HCT116 (cell line): ENCODE measurements around the gene ITGA1. TPM values are rescaled to one million over a fixed set of nuclear protein-coding genes. Genes with fewer than 3 reads are reported as not detected.

Source experiments
- ATAC-seq: fragments of 200-7000 bp; cut with Tn5 transposase; 2 replicates; pipeline ENCODE4 v1.9.1; 2020; ENCODE audit warnings: mild to moderate bottlenecking, moderate library complexity
- BruUV-seq: library from RNA; stranded (reverse); fragments of 400-500 nt; replicated peaks from 2 replicates; lab custom pipeline; 2021; lab: Mats Ljungman, UMichigan
- CTCF ChIA-PET: fragments of 300-600 bp; sonication (Branson Sonifier 250); formaldehyde crosslinking; loops from one replicate; lab custom pipeline; 2021; ENCODE audit warnings: antibody characterized with exemption; lab: Charles Lee
- POLR2A ChIA-PET: fragments of 300-600, 350-600 bp; sonication (Branson Sonifier 250); formaldehyde crosslinking; loops from one replicate; lab custom pipeline; 2021; ENCODE audit warnings: antibody characterized with exemption; lab: Charles Lee
- RAD21 ChIA-PET, 2 experiments: fragments of 300-600 bp; sonication (Branson Sonifier 250); formaldehyde crosslinking; loops; one replicate each; lab custom pipeline; 2023; ENCODE audit warnings: low total read pairs in 2 of 2; ENCODE audit not compliant: uncharacterized antibody in 2 of 2, unreplicated experiment in 2 of 2, low non-redundant PET in 1 of 2; lab: Charles Lee
- DNase-seq: peaks from one replicate; pipeline ENCODE4 v3.0.0-alpha.2; 2010; ENCODE audit warnings: low read depth, low spot score
- H2AFZ ChIP-seq: fragments of 200-600 bp; shearing (Covaris generic), sonication (generic); 2 replicates; pipeline ENCODE4 v1.6.1; 2017; ENCODE audit warnings: low read depth, mixed run types, mixed read lengths, antibody characterized with exemption, low read length; ENCODE audit not compliant: poor library complexity, severe bottlenecking
- H3K27ac ChIP-seq: 2 replicates; pipeline ENCODE4 v1.5.1; 2012; ENCODE audit warnings: low read depth, low read length
- H3K27me3 ChIP-seq: fragments of 200-600 bp; sonication (generic); 2 replicates; pipeline ENCODE4 v1.6.1; 2016; ENCODE audit warnings: mixed run types, low read length, mixed read lengths; ENCODE audit not compliant: insufficient read depth
- H3K36me3 ChIP-seq, 2 experiments: fragments of 200-500 bp in 1 of 2; fragments of 200-600 bp in 1 of 2; sonication (Bioruptor generic) in 1 of 2; sonication (generic) in 1 of 2; 2 replicates each; pipeline versions ENCODE4 v1.5.1 to v1.6.1; 2014 to 2016; ENCODE audit warnings: low read length in 2 of 2, inconsistent platforms in 1 of 2, mixed read lengths in 1 of 2, mixed run types in 1 of 2; ENCODE audit not compliant: insufficient read depth in 2 of 2, control insufficient read depth in 1 of 2
- H3K4me1 ChIP-seq, 2 experiments: fragments of 200-600 bp in 1 of 2; sonication (generic) in 1 of 2; 2 replicates each; pipeline versions ENCODE4 v1.5.1 to v1.6.1; 2012 to 2017; ENCODE audit warnings: low read length in 2 of 2, inconsistent platforms in 1 of 2, mild to moderate bottlenecking in 1 of 2, mixed read lengths in 1 of 2, mixed run types in 1 of 2, moderate library complexity in 1 of 2; ENCODE audit not compliant: insufficient read depth in 2 of 2, control insufficient read depth in 1 of 2
- H3K4me2 ChIP-seq: fragments of 200-600 bp; sonication (generic); 2 replicates; pipeline ENCODE4 v1.6.1; 2017; ENCODE audit warnings: mixed run types, low read length, mixed read lengths
- H3K4me3 ChIP-seq, 2 experiments: fragments of 200-600 bp in 1 of 2; sonication (generic) in 1 of 2; replicated peaks in 1 of 2; 2 replicates each; pipeline ENCODE4 v1.5.1; 2011 to 2016; ENCODE audit warnings: low read length in 2 of 2, control low read depth in 1 of 2, low read depth in 1 of 2, mild to moderate bottlenecking in 1 of 2, mixed read lengths in 1 of 2, mixed run types in 1 of 2
- H3K79me2 ChIP-seq: fragments of 200-600 bp; sonication (generic); 2 replicates; pipeline ENCODE4 v1.6.1; 2017; ENCODE audit warnings: mild to moderate bottlenecking, mixed run types, low read length, moderate library complexity, mixed read lengths; ENCODE audit not compliant: insufficient read depth
- H3K9ac ChIP-seq: fragments of 200-600 bp; sonication (generic); 2 replicates; pipeline ENCODE4 v1.6.1; 2016; ENCODE audit warnings: low read length, mixed read lengths
- H3K9me2 ChIP-seq: fragments of 200-600 bp; sonication (generic), shearing (Covaris generic); 2 replicates; pipeline ENCODE4 v1.6.1; 2017; ENCODE audit warnings: mixed run types, mild to moderate bottlenecking, moderate library complexity; ENCODE audit not compliant: insufficient read depth
- H3K9me3 ChIP-seq, 2 experiments: fragments of 200-500 bp in 1 of 2; fragments of 200-600 bp in 1 of 2; sonication (Bioruptor generic) in 1 of 2; sonication (generic) in 1 of 2; 2 replicates each; pipeline ENCODE4 v1.6.1; 2014 to 2017; ENCODE audit warnings: low read length in 2 of 2, mixed read lengths in 2 of 2, inconsistent platforms in 1 of 2, low read depth in 1 of 2, mild to moderate bottlenecking in 1 of 2, mixed run types in 1 of 2, moderate library complexity in 1 of 2; ENCODE audit not compliant: control insufficient read depth in 1 of 2, insufficient read depth in 1 of 2
- H4K20me1 ChIP-seq: fragments of 200-600 bp; sonication (generic), shearing (Covaris generic); 2 replicates; pipeline ENCODE4 v1.6.1; 2017; ENCODE audit warnings: mixed run types, mild to moderate bottlenecking, moderate library complexity; ENCODE audit not compliant: insufficient read depth
- CBX3 ChIP-seq: IDR thresholded peaks from 2 replicates; pipeline ENCODE4 v1.6.1; 2012; ENCODE audit warnings: low read depth
- EGR1 ChIP-seq: IDR thresholded peaks from 2 replicates; pipeline ENCODE4 v1.6.1; 2012; ENCODE audit warnings: low read depth
- ELF1 ChIP-seq: IDR thresholded peaks from 2 replicates; pipeline ENCODE4 v1.6.1; 2012; ENCODE audit warnings: low read depth, borderline replicate concordance
- FOSL1 ChIP-seq: IDR thresholded peaks from 2 replicates; pipeline ENCODE4 v1.6.1; 2012; ENCODE audit warnings: low read depth
- JUND ChIP-seq: IDR thresholded peaks from 2 replicates; pipeline ENCODE4 v1.6.1; 2012
- POLR2A ChIP-seq: IDR thresholded peaks from 2 replicates; pipeline ENCODE4 v1.7.0; 2011; ENCODE audit warnings: borderline replicate concordance; ENCODE audit not compliant: insufficient read depth, insufficient read length; ENCODE audit errors: extremely low read depth
- SIN3A ChIP-seq: IDR thresholded peaks from 2 replicates; pipeline ENCODE4 v1.6.1; 2012; ENCODE audit warnings: low read depth
- SRF ChIP-seq: IDR thresholded peaks from 2 replicates; pipeline ENCODE4 v1.6.1; 2012; ENCODE audit warnings: low read depth
- TCF7L2 ChIP-seq: IDR thresholded peaks from 2 replicates; pipeline ENCODE4 v1.7.0; 2011; ENCODE audit warnings: borderline replicate concordance, inconsistent platforms; ENCODE audit not compliant: insufficient read depth, insufficient read length; ENCODE audit errors: extremely low read depth
- ZFX ChIP-seq: fragments of 450-650 bp; IDR thresholded peaks from 2 replicates; pipeline ENCODE4 v1.6.1; 2017
- intact Hi-C: fragments of 100-400 bp; cut with micrococcal nuclease; formaldehyde crosslinking; loops from 2 replicates; pipeline ENCODE4 v1.10.0; 2022
- total RNA-seq: library from RNA; stranded (reverse); gene quantifications from one replicate; pipeline ENCODE4 v1.2.1, GENCODE V29; 2021; ENCODE audit not compliant: unreplicated experiment
- TF ChIP-seq, protein P1 (sequence below): IDR thresholded peaks from 2 replicates; pipeline ENCODE4 v1.6.1; 2012; ENCODE audit warnings: low read depth
- TF ChIP-seq, protein P2 (sequence below): IDR thresholded peaks from 2 replicates; pipeline ENCODE4 v1.6.1; 2012

Gene ITGA1
- total RNA-seq, 1 experiment from 2014 or later = 1.8 TPM

DNA sequence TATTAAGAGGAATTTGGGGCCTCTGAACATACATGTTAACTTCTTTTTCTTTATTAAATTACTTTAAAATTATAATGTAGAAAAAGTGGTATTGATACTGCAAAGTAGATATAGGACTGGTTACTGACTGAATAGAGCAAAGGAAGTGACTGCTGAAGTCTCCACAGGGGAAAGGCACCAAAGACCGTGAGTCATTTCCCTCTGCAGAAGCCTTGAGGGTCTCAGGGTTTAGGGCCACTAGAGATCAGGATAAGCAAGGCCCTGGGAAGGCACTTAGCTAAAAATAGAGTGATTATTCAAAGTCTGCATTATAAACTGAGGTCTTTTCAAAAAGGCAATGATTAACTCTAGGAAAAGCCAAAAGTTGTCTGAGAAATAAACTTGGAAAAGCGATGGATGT, 44.7 kb upstream of the ITGA1 start (continued):
- no peak for TF ChIP-seq SRF
- no peak for TF ChIP-seq SIN3A
- TF ChIP-seq, protein P1, sequence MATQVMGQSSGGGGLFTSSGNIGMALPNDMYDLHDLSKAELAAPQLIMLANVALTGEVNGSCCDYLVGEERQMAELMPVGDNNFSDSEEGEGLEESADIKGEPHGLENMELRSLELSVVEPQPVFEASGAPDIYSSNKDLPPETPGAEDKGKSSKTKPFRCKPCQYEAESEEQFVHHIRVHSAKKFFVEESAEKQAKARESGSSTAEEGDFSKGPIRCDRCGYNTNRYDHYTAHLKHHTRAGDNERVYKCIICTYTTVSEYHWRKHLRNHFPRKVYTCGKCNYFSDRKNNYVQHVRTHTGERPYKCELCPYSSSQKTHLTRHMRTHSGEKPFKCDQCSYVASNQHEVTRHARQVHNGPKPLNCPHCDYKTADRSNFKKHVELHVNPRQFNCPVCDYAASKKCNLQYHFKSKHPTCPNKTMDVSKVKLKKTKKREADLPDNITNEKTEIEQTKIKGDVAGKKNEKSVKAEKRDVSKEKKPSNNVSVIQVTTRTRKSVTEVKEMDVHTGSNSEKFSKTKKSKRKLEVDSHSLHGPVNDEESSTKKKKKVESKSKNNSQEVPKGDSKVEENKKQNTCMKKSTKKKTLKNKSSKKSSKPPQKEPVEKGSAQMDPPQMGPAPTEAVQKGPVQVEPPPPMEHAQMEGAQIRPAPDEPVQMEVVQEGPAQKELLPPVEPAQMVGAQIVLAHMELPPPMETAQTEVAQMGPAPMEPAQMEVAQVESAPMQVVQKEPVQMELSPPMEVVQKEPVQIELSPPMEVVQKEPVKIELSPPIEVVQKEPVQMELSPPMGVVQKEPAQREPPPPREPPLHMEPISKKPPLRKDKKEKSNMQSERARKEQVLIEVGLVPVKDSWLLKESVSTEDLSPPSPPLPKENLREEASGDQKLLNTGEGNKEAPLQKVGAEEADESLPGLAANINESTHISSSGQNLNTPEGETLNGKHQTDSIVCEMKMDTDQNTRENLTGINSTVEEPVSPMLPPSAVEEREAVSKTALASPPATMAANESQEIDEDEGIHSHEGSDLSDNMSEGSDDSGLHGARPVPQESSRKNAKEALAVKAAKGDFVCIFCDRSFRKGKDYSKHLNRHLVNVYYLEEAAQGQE = no peak
- TF ChIP-seq JUND = no peak
- TF ChIP-seq FOSL1 = no peak
- TF ChIP-seq, protein P2, sequence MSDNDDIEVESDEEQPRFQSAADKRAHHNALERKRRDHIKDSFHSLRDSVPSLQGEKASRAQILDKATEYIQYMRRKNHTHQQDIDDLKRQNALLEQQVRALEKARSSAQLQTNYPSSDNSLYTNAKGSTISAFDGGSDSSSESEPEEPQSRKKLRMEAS = no peak

DNA sequence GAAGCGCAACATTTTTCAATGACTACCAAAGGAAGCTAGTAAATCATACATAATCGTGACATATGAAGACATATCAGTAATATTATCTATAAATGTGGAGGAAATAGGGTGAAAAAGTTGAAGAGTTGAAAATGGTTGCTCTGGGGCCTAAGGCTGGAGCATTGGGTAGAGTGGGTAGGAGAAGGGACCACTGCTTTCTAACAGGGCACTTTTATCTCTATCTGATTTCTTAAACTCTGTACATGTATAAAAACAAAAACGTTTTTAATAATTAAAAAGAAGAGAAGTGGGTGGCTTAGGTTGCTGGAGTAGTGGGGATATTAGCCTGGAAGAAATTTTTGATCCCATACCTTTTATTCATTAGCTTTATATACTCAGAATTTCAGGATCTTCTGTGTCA, 44.2 kb upstream of the ITGA1 start:
- ChIA-PET CTCF (no interaction called here), RAD21 (no interaction called here), POLR2A (no interaction called here)
- no peaks in the 10 kb centered on the region for H3K79me2 ChIP-seq
- BruUV-seq = no TSS peak
- H3K9me2 ChIP-seq = no peaks in the 10 kb centered on the region
- H3K27me3 ChIP-seq = no peaks in the 10 kb centered on the region
- H4K20me1 ChIP-seq = no peaks in the 10 kb centered on the region
- peaks cover 0 to 4% of the 10 kb centered on the region in 2 experiments; a peak in 1 of 4 replicates for H3K4me1 ChIP-seq
- no peak overlapping the region for H3K4me2 ChIP-seq
- no peak for ATAC-seq
- no peak overlapping the region for H3K27ac ChIP-seq
- no peaks in the 10 kb centered on the region for H3K36me3 ChIP-seq
- intact Hi-C loops = no loop called here
- no peak for TF ChIP-seq JUND
- TF ChIP-seq TCF7L2 = no peak
- TF ChIP-seq EGR1 = no peak
- TF ChIP-seq CBX3 = no peak
- no peak for TF ChIP-seq POLR2A
- no peak for TF ChIP-seq ELF1
- TF ChIP-seq ZFX = no peak
- H3K9ac ChIP-seq = no peak overlapping the region
- DNase-seq = no peak
- no peak overlapping the region for H2AFZ ChIP-seq
- no peak overlapping the region for H3K4me3 ChIP-seq
- H3K9me3 ChIP-seq = no peaks in the 10 kb centered on the region
